GM21367 (cell line): ENCODE results near the gene CRYL1.

Source experiments
- ATAC-seq: cut with Tn5 transposase; IDR thresholded peaks from one replicate; pipeline ENCODE4 v1.9.1; 2021; ENCODE audit not compliant: unreplicated experiment

CRYL1 gene

GRCh38 chr13:20428666-20429644 lies 96.7 kb downstream of the CRYL1 start:
- no peak for ATAC-seq

- ATAC-seq = no peak
Observed at GRCh38 chr13:20426766-20427448, 98.8 kb downstream of the CRYL1 start.

- ATAC-seq = peak; percentile 64
Observed at GRCh38 chr13:20425819-20426219, 99.8 kb downstream of the CRYL1 start.

- ATAC-seq = no peak
Observed at GRCh38 chr13:20424949-20425348, 100.7 kb downstream of the CRYL1 start.

- ATAC-seq = no peak
Observed at GRCh38 chr13:20424559-20424852, 101.2 kb downstream of the CRYL1 start.

- no peak for ATAC-seq
Observed at GRCh38 chr13:20422362-20422761, 103.3 kb downstream of the CRYL1 start.

GRCh38 chr13:20420938-20421337 lies 104.7 kb downstream of the CRYL1 start:
- no peak for ATAC-seq

- ATAC-seq = no peak
Observed at GRCh38 chr13:20418953-20419352, 106.7 kb downstream of the CRYL1 start.

GRCh38 chr13:20416223-20416745 lies 109.4 kb downstream of the CRYL1 start:
- no peak for ATAC-seq

- ATAC-seq = no peak
Observed at GRCh38 chr13:20415694-20416107, 110.0 kb downstream of the CRYL1 start.

GRCh38 chr13:20415306-20415679 lies 110.4 kb downstream of the CRYL1 start:
- ATAC-seq = no peak

- no peak for ATAC-seq
Observed at GRCh38 chr13:20414546-20415305, 110.9 kb downstream of the CRYL1 start.

GRCh38 chr13:20412691-20413355 lies 112.8 kb downstream of the CRYL1 start:
- ATAC-seq = no peak

- ATAC-seq = peak; percentile 82
Observed at GRCh38 chr13:20411638-20412342, 113.9 kb downstream of the CRYL1 start.

- ATAC-seq = no peak
Observed at GRCh38 chr13:20410726-20411125, 114.9 kb downstream of the CRYL1 start.

GRCh38 chr13:20408181-20408580 lies 117.5 kb downstream of the CRYL1 start:
- ATAC-seq = no peak

GRCh38 chr13:20407759-20408158 lies 117.9 kb downstream of the CRYL1 start:
- no peak for ATAC-seq

- no peak for ATAC-seq
Observed at GRCh38 chr13:20405691-20406090, 120.0 kb downstream of the CRYL1 start.

GRCh38 chr13:20404488-20405222 lies 121.0 kb downstream of the CRYL1 start:
- no peak for ATAC-seq
